NCI-H2107 treated with DMSO at 0.1 percent for 48 hours (cell line): ENCODE data around the gene SAFB2.

ENCODE experiments used
- DNase-seq: peaks from one replicate; lab custom pipeline; 2025; ENCODE audit not compliant: unreplicated experiment; lab: John Stamatoyannopoulos, UW

Gene SAFB2

DNA sequence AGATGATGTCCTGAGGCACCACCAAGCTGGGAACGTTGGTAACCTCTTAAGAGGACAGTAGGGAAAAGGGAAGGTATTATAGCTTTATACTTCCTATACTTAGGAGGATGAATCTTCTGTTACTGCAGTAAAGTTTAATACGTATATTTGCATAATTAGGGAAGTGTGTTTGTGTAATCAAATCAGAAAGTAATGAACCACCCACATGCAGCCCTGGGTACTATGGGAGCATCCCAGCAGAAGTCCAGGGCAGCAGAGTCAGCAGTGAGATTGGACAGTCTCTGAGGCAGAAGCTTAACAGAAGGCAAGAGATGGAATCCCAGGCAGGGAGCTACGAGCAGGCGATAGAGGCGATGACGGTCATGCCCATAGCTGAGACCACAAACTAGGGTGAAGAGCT is 12.9 kb upstream of the SAFB2 start:
- DNase-seq: no peak

DNA sequence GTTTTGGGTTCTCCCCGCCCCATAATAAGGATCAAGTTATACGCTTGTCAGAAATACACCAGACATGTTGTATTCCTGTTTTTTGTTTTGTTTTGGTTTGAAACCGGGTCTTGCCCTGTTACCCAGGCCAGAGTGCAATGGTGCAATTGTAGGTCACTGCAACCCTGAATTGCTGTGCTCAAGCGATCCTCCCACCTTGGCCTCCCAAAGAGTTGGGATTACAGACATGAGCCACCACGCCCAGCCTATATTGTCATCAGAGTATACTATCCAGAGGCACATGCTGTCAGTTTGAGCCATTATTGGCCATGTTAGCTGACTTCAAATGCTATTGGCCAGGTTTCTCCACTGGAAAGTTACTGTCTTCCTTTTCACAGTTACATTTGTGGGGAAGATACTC is 10.1 kb upstream of the SAFB2 start:
- no peak for DNase-seq

DNA sequence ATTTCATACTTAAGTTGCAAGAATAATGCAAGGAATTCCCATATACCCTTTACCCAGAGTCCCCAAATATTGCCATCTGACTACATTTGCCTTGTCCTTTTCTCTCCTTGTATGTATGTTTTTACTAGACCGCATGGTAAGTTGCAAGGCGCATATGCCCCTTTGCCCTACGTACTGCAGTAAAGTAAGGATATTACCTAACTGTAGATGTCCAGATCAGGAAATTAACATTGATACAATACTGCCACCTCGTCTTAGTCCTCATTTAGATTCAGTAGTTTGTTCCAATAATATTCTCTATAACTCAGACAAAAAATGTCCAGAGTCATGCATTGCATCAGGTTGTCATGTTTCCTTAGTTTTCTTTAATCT is 9.7 kb upstream of the SAFB2 start:
- no peak for DNase-seq

DNA sequence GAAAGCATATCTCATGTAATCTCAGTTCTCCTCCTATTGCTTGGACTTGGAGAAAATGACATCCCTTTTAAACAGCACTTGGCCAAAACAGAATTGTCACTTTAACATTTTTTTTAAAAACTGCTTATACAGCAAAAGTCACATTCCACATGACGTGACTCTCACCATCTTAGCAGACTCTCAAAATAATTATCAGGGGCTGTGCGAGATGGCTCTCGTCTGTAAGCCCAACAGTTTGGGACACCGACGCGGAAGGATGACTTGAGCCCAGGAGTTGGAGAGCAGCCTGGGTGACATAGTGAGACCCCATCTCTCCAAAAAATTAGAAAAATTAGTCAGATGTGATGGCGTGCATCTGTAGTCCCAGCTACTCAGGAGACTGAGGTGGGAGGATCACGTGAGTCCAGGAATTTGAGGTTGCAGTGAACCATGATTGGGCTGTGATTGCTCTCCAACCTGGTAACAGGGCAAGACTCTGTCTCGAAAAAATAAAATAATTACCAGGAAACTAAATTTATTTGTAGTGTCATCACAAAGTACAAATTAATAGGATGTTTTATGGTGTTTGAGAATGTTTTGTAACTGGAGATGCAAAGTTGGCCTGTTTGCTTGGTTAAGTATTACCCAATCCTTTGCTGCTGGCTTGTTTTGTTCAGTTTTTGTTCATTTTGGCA is 9.1 kb upstream of the SAFB2 start:
- DNase-seq: no peak

DNA sequence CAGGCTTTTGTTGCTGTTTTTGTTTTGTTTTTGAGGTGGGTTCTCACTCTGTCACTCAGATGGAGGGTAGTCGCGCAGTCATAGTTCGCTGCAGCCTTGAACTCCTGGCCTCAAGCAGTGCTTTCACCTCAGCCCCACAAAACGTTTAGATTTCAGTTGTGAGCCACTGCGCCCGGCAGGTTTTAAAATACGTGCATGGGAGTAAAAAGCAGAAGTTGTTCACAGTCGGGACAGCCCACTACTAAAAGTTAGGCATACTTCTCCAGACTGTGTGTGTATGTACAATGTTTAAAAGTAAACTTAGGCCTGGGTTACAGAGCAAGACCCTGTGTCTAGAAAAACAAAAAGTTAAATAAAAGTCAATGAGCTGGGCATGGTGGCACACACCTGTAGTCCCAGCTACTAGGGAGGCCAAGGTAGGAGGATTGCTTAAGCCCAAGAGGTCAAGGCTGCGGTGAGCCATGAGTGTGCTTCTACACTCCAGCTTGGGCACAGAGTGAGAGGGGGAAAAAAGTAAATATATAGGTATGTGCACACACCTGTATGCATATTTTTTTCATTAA is 6.4 kb upstream of the SAFB2 start:
- no peak for DNase-seq

DNA sequence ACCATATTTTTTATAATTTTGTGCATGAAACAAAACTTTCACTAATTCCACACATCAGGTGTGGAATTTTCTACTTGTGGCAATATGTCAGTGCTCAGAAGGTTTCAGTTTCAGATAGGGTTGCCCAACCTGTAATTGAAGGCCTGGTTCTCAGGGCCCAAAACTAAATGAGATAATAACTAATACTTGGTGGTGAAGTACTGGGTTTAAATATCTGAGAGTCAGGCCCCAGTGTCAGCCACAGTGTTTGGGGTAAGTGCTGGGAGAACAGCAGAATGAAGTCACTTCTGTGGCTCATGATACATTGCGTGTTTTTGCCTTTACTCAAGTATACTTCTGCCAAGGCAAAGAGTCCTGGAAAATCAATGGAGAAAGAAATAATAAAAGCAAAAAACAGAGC is 5.9 kb upstream of the SAFB2 start:
- no peak for DNase-seq

DNA sequence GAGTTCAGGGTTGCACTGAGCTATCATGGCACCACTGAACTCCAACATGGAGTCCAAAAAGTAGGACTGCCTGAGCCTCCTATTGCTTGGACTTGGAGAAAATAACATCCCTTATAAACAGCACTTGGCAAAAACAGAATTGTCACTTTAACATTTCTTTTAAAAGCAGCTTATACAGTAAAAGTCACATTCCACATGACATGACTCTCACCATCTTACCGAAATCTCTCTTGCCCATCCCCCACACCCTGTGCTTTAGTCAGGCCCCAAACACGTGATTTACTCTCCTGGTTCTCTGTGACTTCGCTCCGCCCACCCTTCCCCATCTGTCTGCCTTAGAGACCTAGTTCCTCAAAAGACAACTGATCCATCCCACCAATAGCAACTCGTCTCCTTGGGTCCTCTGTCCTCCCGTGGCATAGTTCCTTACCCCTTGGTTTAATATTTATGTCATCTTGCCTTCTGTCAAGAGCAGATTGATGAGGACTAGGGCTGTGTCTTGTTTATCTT is 4.9 kb upstream of the SAFB2 start:
- DNase-seq: no peak

DNA sequence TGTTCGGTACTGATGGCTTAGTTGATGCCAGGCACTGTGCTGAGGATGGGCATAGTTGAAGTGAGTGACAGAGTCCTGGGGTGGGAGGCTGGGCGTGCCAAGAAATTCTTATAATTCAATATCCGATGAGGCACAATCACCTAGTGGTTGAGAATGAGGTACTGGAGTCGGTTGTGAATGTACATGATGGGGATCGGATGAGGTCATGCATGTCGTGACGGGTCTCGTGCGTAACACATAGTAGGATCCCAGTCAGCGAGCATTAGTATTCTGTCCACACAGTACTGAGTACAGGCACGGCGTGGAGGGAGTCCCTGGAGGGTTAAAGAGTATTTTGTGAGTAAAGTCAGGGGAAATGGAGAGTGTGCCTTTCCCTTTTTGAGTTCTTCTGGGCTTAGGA is 3.1 kb upstream of the SAFB2 start:
- no peak for DNase-seq

DNA sequence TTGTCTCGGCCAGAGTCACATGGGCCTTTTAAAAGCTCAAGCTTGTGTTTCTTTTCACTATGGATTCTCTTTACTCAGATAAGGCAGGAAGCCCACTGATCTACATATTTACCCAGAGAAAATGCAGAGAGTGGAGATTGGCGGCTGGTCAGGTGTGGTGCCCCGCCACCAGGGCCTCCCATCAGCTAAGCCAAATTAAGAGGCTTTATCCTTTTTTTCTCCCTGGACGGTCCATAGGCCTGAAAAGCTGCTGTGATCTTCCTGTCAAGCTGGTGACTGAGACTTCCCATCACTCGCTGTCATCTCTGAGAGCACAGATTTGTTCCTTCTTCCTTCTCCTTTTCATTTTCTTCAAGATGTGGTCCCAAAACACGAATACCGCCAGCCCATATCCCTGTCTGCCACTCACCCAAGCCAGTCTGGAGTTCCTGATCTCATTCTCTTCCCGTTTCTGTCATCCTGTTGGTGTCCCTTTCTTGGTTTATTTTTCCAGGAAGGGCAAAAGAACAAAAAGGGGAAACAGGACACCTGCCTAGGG is 2.2 kb upstream of the SAFB2 start:
- no peak for DNase-seq

DNA sequence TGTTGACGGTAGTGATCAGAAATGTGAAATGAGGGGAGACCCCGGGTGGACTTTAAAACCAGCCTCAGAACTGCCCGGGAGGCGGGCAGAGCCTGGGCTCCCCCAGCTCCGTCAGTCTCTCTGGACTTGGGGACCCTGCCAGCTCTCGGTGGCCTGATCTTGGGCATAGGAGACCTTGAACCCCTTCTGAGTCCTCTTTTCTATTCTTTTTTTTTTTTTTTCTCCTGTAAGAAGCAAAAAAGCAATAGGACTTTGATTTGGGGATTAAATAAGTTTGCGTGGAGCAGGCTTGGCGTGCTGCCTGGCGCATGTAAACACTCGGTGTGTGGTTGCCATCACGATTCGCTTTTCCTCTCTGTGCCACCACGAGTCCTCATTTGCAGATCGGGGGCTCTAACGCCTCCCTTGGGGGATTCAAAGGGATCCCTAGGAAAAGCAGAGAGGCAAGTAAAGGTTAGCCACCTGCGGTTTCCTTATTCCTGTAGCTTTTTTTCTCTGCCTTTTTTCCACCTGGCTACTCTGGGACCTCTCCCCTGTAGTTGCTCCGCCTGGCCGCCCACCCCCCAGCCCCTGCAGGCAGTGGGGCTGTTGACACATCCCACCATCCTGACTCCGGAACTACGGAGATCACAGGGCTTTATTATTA is 1.6 kb upstream of the SAFB2 start:
- peak; percentile 9 for DNase-seq

DNA sequence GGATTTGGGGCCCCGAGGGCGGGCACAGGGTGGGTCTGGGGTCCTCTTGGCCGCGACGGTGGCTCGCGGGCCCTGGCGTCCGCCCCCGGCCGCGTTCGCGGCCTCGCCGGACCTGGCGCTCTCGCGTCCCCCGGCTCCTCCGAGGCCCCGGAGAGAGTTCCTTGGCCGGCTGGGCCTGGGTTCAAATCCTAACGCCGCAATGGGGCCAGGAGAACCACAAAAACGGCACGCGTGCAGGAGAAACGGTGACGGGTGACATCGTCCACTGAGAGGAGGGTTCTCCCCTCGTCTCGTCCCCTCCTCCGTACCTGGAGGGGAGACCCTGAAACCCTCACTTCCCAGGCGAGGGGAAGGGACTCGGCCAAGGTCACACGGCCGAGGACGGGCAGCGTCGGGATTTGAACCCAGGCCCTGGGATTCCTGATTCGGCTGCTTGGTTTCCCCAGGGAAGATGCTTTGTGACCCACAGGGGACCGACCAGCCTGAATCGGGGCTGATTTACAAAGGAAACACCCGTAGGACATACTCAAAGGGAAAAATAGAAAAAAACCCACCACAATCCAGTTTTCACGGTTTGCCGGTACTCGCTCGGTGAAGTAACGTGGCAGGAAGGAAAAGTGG is 931 bp upstream of the SAFB2 start:
- no peak for DNase-seq

DNA sequence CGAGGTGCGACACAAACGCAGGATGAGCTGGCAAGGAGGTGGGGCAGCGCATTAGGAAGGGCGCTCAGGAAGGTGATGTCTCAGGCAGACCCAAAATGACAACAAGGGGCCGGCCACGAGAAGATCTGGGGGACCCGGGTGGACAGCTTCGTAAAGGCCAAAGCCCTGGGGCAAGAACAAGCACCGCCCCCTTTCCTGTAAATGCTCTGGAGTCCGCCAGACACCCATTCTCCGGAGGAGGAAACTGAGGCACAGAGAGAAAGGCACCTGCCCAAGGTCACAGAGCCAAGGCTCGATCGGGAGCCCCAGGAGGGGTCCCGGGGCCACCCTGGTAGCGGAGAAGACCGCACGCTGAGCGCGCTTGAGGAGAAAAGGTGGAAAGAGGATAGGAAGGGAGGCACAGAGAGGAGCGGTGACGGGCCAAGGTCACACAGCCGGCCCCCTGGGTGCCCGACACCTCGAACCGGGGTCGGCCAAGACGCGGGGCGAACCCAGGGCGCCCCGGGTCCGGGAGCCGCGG is 571 bp downstream of the SAFB2 start:
- no peak for DNase-seq

DNA sequence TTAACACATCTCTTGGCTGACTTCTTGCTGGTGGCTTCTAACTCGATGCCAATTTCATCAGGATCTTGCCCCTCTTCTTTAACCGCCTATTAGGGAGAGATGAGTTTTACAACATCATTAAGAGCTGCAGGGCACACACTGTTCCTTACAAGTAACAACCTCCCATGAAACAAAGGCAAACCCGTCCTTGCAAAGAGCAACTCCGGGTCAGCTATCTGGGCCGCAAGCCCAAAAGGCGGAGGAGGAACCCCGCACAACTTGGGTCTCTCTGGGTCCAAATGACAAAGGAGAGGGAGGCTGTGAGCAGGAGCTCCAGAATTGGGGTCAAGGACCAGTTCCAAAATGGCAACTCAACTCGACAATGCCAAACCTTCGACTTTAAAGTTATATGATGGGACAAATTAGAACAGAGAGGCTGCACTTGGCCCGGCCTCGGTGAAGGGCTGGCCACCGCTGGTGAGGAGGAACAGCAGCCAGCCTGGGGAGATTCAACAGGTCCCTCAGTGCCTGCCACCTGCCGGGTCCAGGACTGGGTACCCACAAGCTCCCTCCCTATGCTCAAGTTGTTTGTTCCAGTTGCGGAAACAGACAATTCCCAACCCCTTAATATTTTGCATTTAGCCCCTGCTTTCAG is 1.1 kb downstream of the SAFB2 start:
- DNase-seq: no peak

DNA sequence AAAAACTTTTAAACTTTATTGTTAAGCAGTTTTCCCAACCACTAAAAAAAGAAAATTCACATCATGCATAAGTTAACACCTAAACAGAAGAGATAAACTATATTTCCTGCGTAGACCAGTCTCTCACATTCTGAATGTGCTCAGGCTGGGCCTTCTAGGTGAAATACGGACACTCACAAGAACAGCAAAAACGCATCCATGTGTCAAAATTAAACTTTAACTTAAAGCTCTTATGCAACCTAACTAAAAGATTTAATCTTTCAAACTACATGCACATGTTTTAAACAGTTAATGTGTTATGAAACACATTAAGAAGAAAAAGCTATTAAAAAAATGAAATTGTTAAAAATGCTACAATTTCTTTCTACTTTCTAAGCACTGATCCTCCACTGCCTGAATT is 2.6 kb downstream of the SAFB2 start:
- DNase-seq: no peak

DNA sequence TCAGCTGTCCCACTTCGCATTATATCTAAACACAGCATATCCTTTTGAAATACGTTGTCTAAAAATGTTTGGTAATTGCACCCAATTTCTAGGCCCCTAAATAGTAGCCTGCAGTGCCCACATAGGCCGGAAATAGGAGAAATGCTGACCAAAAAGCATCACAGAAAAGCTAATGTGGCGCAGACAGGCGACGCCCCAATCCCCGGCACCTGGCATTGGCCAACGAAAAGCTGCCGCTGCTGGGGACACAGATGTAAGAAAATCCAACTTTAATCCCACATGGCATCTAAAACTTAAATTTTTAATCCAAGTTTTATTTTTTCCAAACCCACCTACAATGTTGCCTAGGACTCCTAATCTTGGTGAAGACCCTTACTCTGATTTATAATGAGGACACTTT is 4.0 kb downstream of the SAFB2 start:
- DNase-seq: no peak

DNA sequence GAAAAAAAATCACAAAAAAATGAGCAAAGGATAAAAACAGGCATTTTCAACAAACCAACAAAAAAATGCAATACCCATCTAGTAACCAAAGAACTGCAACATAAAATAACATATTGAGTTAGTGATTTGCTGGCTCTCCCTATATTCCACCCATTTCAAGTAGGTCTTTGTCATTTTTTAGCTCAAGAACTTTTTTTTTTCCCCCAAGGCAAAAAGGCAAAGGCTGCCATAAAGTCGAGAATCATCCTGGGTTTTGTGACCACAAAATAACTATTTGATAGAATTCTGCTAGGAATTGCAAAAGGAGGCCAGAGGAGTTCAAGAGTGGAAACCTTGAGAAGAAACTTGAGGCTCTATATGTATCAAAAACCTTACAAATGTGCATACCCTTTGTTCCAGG is 5.5 kb downstream of the SAFB2 start:
- DNase-seq: no peak

DNA sequence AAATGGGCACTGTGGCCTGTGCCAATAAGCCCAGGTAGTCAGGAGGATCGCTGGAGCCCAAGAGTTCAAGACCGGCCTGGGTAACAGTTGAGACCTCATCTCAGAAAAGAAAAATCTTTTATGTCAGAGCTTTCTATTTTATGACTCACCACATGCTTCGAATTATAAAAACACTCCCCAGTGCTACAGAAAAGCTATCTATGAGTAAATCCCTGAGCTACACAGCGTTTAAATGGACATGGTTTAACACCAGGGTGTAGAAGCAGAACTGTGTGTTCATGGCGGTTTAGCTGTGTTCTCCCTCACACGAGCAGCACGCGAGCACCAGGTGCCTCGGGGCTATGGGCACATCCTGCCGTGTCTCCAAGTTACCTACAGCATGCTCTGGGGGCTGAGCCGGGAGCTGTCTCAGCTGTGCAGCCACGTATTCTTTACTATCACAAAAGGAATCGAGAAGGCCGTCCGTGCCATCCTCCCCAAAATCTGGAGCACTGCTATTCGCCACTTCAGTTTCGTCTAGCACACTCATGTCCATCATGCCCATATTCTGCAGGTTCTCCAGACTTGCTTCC is 6.7 kb downstream of the SAFB2 start:
- no peak for DNase-seq

DNA sequence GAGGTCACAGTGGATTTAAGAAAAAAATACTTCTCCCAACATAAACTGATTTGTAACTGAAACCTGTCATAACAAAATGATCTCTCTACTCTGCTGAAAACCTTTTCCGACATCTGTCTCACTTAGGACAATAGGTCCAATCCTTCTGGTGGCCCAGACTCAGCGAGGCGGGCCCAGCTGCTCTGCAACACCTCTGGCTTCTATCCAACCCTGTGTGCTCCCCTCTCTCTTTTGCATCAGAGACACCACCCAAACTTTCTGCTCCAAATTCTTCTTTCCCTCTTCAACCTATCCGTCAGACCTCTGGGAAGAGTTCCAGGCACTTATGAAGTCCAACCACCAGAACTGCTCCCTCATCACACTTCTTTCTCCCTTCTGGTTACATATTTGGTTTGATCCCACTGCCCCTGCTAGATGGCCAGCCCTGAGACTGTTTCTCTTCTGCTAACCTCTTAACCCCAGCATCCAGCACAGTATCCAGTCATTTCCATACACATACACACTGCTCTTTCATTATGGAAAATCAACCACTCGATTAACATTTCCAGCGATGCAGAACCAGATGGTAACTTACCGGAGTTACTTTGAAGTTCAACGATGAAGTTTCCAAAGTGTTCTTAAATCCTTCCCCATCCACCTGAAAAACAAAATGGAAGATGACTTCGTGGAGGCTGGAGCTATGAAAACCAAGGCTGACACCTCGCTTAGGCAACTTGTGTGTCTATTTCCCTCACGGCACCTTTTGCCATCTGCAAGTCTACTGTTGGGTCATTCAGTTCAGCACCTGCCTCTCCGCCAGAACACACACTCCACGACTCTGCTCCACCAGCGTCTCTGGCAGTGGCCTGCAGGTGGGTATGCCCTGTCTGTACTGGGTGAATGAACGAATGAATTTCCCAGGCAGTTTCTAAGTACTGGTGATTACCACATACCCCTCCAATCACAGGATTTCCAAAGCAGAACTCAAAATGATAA is 9.4 kb downstream of the SAFB2 start:
- no peak for DNase-seq

DNA sequence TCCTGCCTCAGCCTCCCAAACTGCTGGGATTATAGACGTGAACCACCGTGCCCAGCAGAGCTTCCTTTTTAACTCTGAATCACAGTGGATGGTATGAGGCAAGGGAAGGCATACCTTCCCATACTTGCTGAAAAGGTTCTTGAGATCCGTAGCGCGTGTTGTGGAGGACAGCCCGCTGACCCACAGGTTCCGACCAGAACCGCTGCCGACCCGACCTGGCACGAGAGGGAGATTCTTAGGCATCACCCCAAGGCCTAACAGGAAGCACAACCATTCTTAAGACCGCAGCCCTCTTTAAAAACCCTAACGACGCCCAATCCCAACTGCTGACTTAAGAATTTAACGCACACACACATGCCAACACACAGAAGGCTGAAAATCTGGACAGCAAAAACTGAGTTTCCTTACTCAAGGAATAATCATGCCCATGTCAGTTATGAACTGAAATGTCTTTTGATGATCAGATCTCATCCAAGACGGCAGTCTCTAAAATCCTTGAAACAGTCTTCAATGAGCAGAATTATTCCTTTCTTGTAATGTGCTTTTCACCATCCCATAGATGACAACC is 12.6 kb downstream of the SAFB2 start:
- no peak for DNase-seq
